Ovary (tissue), 9 donors: ENCODE data around the gene IL21. TPM values are rescaled to one million over a fixed set of nuclear protein-coding genes. Genes with fewer than 3 reads are reported as not detected.

Source experiments
- DNase-seq, 5 donors: peaks; one replicate each; pipeline ENCODE4 v3.0.0-alpha.2; 2019 to 2020
- H3K27ac ChIP-seq, 2 donors: fragments of 200-600 bp; one replicate each; pipeline versions ENCODE4 v1.5.1 to v1.8.0; 2019 to 2022
- H3K27me3 ChIP-seq: fragments of 200-600 bp; one replicate; pipeline ENCODE4 v1.8.0; 2022
- H3K36me3 ChIP-seq: fragments of 200-600 bp; sonication (generic); one replicate; pipeline ENCODE4 v1.5.1; 2019
- H3K4me1 ChIP-seq: one replicate; pipeline ENCODE4 v1.8.1; 2013; ENCODE audit warnings: mild to moderate bottlenecking, moderate library complexity; ENCODE audit not compliant: insufficient read depth
- H3K4me3 ChIP-seq: fragments of 200-600 bp; sonication (generic); one replicate; pipeline ENCODE4 v1.5.1; 2017
- H3K9me3 ChIP-seq, 2 donors: fragments of 200-600 bp in 1 of 2; sonication (generic) in 1 of 2; one replicate each; pipeline versions ENCODE4 v1.5.1 to v1.8.1; 2013 to 2019; ENCODE audit warnings: mild to moderate bottlenecking in 1 of 2, moderate library complexity in 1 of 2
- EP300 ChIP-seq: sonication (generic); formaldehyde crosslinking; IDR thresholded peaks from one replicate; pipeline ENCODE4 v1.6.1; 2017; ENCODE audit warnings: antibody characterized with exemption
- POLR2A ChIP-seq: fragments of 450-650 bp; IDR thresholded peaks from one replicate; pipeline ENCODE4 v1.6.1; 2017; ENCODE audit warnings: antibody characterized with exemption, mild to moderate bottlenecking, moderate library complexity
- WGBS, 3 donors: extraction: QIAGEN DNeasy Blood & Tissue Kit in 1 of 3; methylation state at CpG; one replicate each; pipeline versions ENCODE4 v1.1.5 to v1.1.7; 2013 to 2017; 5-methylcytosine and 5-hydroxymethylcytosine counted together
- intact Hi-C, 4 donors: fragments of 100-400 bp; cut with DNase I; formaldehyde crosslinking; loops; one replicate each; pipeline versions ENCODE4 v1.11.0 to v1.15.1; 2022 to 2023
- polyA plus RNA-seq, 2 donors: library from polyadenylated mRNA; stranded (reverse); fragments of 200-250 nt in 1 of 2; fragments of 350-450 nt in 1 of 2; fragmentation: Illumina TruSeq in 1 of 2; extraction: RNeasy Lipid Tissue Mini Kit (QIAGEN cat#74804) in 1 of 2; gene quantifications; one replicate each; pipeline ENCODE4 v1.2.3, GENCODE V29; 2013 to 2014
- total RNA-seq, 7 donors: library from RNA; depleted of rRNA in 2 of 7; stranded (reverse); fragments of >200 nt in 2 of 7; fragmentation: NEBNext Ultra II Directional in 3 of 7; extraction: Animal tissue kit (Norgen Biotek cat#: 25700) in 3 of 7; gene quantifications; one replicate each; pipeline versions ENCODE4 v1.1.0 to v1.2.4, GENCODE V29; 2016 to 2023
- TF ChIP-seq, protein P1 (sequence below), 3 donors: fragments of 450-650 bp in 2 of 3; fragments of 200-600 bp in 1 of 3; IDR thresholded peaks; one replicate each; pipeline versions ENCODE4 v1.5.1 to v1.8.0; 2016 to 2022; ENCODE audit warnings: antibody characterized with exemption in 3 of 3, mild to moderate bottlenecking in 1 of 3
- donor health status: DM: no; HTN: no; CAD: no; lungs with moderate emphysema.
- donor health status: DM: no; HTN: no; CAD: no.
- donor health status: Bipolar disorder and iron deficiency.
- donor health status: DM: yes; HTN: yes; CAD: no.
- donor health status: DM: no; HTN: no; CAD: no.
- donor health status: DM: yes; HTN: yes; CAD: no.

The IL21 gene
- total and polyA plus RNA-seq, 9 donors, result 0.31 TPM; not detected in 8

- H3K27me3 ChIP-seq, result no peaks in the 10 kb centered on the region
- no peak overlapping the region for H3K4me3 ChIP-seq
- H3K27ac ChIP-seq, result no peak overlapping the region
- no peaks in the 10 kb centered on the region for H3K9me3 ChIP-seq
- DNase-seq, result no peak
- intact Hi-C loops, result no loop called here
- TF ChIP-seq, protein P1, sequence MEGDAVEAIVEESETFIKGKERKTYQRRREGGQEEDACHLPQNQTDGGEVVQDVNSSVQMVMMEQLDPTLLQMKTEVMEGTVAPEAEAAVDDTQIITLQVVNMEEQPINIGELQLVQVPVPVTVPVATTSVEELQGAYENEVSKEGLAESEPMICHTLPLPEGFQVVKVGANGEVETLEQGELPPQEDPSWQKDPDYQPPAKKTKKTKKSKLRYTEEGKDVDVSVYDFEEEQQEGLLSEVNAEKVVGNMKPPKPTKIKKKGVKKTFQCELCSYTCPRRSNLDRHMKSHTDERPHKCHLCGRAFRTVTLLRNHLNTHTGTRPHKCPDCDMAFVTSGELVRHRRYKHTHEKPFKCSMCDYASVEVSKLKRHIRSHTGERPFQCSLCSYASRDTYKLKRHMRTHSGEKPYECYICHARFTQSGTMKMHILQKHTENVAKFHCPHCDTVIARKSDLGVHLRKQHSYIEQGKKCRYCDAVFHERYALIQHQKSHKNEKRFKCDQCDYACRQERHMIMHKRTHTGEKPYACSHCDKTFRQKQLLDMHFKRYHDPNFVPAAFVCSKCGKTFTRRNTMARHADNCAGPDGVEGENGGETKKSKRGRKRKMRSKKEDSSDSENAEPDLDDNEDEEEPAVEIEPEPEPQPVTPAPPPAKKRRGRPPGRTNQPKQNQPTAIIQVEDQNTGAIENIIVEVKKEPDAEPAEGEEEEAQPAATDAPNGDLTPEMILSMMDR (IDR thresholded peaks at IDR 0.05), result no peak
- TF ChIP-seq POLR2A, result no peak
- no peak for TF ChIP-seq EP300
- no peaks in the 10 kb centered on the region for H3K36me3 ChIP-seq
- no peaks in the 10 kb centered on the region for H3K4me1 ChIP-seq
- 76 to 80% (median 80%) methylated on average over 5 of the region's 5 CpGs for WGBS, 3 donors
Measured at GRCh38 chr4:122665161-122665929, 44.5 kb upstream of the IL21 start.

GRCh38 chr4:122663814-122664610, 43.1 kb upstream of the IL21 start:
- no peak for DNase-seq
- Histone ChIP-seq H3K27ac (no peak overlapping the region), H3K36me3 (no peaks in the 10 kb centered on the region), H3K9me3 (no peaks in the 10 kb centered on the region), H3K4me1 (no peaks in the 10 kb centered on the region), H3K27me3 (no peaks in the 10 kb centered on the region), H3K4me3 (no peak overlapping the region)
- TF ChIP-seq POLR2A, result no peak
- TF ChIP-seq, protein P1 (IDR thresholded peaks at IDR 0.05), result no peak
- TF ChIP-seq EP300, result no peak
- 36 to 50% (median 40%) methylated on average over 9 of the region's 9 CpGs for WGBS, 3 donors
- intact Hi-C loops, result no loop called here

DNA sequence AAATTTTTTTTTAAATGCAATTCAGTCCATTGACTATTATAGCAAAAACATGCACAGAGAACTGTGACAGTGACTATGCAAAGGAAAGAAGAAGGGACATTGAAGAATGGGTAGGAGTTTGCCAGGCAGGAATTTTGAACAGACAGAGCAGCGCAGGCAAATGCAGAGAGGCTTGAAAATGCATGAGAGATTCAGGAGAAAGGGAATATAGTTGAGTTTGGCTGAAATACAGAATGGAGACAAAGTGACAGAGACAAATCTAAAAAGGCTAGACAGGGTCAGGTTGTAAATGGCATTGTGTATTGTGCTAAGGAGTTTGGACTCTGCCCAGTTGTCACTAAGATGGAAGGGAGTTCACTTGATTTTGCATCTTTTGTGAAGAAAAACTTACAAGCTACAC, 42.4 kb upstream of the IL21 start:
- intact Hi-C loops, result no loop called here
- Histone ChIP-seq H3K27me3 (no peaks in the 10 kb centered on the region), H3K27ac (no peak overlapping the region), H3K9me3 (no peaks in the 10 kb centered on the region), H3K36me3 (no peaks in the 10 kb centered on the region), H3K4me3 (no peak overlapping the region), H3K4me1 (no peaks in the 10 kb centered on the region)
- TF ChIP-seq, protein P1 (IDR thresholded peaks at IDR 0.05), result no peak
- TF ChIP-seq POLR2A (no peak), EP300 (no peak)
- 38 to 53% (median 53%) methylated on average over 1 of the region's 1 CpG for WGBS, 3 donors
- DNase-seq, result no peak

DNA sequence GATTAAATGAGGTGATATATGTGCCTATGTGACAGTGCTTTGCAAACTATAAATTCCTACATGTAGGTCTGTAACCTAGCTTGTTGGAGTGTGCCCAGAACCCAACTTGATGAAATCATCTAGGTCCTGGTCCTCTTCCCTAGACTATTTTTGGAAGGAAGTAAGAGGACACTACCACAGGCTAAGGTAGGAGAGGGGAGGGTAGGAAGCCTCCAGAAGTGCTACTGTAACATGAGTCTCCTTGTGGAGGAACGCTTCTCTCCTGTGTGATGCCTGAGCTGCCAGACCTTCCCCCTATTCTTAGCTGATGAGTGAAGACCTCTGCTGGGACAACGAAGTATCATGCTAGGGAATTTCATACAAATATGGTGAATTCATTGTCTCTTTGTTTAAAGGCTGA, 41.8 kb upstream of the IL21 start:
- 80 to 89% (median 81%) methylated on average over 2 of the region's 2 CpGs for WGBS, 3 donors
- H3K27ac ChIP-seq, result no peak overlapping the region
- intact Hi-C loops, result no loop called here
- TF ChIP-seq EP300 (no peak), POLR2A (no peak)
- TF ChIP-seq, protein P1 (IDR thresholded peaks at IDR 0.05), result no peak
- H3K36me3 ChIP-seq, result no peaks in the 10 kb centered on the region
- no peaks in the 10 kb centered on the region for H3K4me1 ChIP-seq
- H3K9me3 ChIP-seq, result no peaks in the 10 kb centered on the region
- no peak for DNase-seq
- H3K4me3 ChIP-seq, result no peak overlapping the region
- no peaks in the 10 kb centered on the region for H3K27me3 ChIP-seq
